Stimulated activated CD4-positive, alpha-beta T cell treated with anti-CD3 and anti-CD28 coated beads, Interleukin-4, amount 100 ng/mL, for 4 hours (primary cell): ENCODE data around the gene KCNN1.
"Not testable (repeated sequence)": the region's sequence is repeated elsewhere in the genome, so short reads cannot be mapped to it uniquely, and the experiment has no call there.

Experiments used
- DNase-seq, 2 experiments: peaks; one replicate each; pipeline ENCODE4 v3.0.0-alpha.2; 2020

Gene KCNN1

DNA sequence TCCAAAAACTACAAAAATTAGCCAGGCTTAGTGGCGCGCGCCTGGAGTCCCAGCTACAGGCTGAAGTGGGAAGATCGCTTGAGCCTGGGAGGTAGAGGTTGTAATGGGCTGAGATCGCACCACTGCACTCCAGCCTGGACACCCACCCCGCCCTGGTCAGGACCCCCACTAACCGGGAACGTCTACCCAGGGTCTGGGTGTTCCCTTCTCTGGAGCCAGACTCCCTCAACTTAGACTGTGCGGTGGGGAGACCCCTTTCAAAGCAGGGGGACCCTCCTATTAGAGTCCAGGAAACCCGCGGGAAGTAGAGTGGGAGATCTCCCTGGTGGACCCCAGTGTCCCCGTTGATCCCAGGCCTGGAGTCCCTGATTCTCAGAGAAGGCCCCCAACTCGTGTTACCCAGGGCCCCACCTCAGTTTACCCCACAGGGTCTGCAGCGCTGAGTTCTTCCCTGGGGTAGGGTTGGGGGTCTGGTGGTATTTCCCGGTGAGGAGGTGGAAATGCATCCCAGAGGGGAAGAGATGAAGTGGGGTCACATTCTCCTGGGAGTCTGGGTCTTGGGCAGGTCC lies 35.0 kb downstream of the KCNN1 start:
- DNase-seq = no peak

DNA sequence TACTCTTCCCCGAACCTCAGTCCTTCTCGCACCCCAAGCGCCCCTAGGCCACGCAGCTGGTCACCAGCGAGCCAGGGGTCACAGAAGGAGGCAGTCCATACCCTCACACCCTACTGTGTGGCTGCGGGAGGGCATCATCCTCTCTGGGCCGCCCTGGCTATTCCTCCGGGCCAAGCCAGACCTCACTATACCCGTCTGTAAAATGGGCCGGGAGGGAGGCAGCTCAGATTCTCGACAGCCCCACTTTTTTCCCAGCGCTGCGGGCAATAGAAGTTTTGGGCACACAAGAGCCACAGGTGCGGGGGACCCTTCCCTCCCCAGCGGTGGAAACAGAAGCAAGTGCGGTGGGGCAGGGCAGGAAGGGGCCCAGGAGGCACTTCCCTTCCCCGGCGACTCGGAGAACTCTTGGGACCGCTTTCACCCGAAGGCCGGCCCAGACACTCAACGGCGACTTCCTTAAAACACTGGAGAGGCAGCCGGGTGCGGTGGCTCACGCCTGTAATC lies 35.5 kb downstream of the KCNN1 start:
- DNase-seq = no peak

- not testable (repeated sequence) for DNase-seq
These were observed 38.8 kb downstream of the KCNN1 start for GRCh38 chr19:18005750-18006149.

DNA sequence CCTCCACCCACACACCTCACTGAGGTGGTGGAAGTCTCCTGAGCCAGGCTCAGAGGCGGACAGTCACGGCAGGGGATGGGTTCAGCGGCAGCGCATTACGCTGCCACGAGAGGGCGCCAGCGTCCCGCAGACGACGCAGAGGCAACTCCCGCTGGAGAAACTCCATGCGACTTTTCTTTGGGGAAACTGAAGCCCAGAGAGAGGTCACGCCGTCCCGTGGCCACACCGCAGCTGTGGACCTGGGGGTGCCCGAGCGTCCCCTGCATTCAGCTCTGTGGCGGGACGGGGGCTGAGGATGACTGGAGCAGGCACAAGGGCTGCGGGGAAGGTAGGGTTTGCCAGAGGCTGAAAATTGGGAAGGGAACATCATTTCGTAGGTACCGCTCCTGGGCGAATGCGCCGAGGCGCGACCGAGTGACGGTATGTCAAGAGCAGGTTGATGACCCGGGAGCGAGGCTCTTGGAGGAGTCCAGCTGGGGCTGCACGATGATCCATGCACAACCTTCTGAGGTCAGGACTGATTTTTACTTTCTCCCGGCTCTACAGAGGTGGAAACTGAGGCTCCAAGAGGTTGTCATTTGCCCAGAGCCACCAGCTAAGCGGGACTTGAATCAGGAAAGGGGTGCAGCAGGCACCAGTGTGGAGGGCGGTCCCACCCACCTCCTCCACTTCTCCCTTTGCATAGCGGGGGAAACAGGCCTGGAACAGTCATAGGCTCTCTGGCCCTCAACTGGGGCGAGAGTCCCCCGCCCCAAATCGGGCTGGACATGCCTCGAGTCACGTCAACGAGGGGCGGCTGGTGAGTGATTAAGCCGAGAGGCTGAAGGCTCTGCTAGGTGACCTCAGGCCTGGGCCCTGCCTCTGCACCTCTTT lies 40.4 kb downstream of the KCNN1 start:
- peak; percentile 75 to 81 for DNase-seq

DNA sequence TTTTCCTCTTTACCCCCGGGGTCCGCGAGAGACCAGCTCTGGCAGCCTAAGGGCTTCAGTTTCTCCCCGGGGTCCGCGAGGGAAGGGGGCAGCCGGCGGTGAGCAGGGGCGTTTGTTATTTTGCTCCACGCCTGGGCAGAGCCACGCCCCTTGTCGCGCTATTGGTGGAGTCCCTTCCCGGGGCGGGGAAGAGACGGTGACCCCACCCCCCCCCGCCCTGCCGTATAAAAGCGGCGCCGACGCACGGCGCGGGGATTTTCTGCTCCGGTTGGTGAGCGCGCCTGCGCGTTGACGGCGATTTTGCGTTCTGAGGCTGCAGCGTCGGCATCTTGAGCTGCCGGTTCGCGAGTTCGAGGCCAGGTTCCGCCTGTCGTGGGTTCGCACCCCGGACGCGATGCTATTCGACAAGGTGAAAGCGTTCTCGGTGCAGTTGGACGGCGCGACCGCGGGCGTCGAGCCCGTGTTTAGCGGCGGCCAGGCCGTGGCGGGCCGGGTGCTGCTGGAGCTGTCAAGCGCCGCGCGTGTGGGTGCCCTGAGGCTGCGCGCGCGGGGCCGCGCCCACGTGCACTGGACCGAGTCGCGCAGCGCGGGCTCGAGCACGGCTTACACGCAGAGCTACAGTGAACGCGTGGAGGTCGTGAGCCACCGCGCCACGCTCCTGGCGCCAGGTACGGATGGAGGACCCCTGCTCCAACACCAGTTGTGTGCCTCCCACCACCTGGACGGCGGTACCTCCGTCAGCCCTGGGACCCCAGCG lies 41.2 kb downstream of the KCNN1 start, which contains the start of gene ARRDC2:
Gene ARRDC2, plus strand, starts transcription at position 254 of the 757 bp plus-strand sequence. Its CDS starts 141 bp downstream, at position 395.
- peak; percentile 84 to 88 for DNase-seq

- DNase-seq = no peak
These were observed 41.9 kb downstream of the KCNN1 start for GRCh38 chr19:18008814-18009213.

DNA sequence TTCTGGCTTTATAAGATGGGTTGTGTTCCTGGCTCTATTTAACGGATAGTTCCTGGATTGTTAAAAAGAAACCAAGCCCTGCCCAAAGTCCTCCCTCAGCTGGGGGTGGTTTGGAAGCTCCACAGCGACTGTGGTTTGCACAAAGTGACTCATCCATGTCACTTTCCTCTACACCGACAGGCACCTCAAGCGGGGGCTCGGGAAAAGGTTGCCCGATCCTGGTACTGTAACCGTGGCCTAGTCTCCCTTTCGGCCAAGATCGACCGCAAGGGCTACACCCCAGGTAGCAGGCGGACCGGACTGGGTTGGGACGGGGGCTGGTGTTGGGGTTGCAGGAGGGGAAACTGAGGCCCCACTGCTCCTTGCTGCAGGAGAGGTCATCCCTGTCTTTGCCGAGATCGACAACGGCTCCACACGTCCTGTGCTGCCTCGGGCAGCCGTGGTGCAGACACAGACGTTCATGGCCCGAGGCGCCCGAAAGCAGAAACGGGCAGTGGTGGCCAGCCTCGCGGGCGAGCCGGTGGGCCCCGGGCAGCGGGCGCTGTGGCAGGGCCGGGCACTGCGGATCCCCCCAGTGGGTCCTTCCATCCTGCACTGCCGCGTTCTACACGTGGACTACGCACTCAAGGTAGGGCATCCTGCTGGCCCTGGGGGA lies 42.6 kb downstream of the KCNN1 start:
- DNase-seq = no peak

GRCh38 chr19:18010149-18010548 lies 43.2 kb downstream of the KCNN1 start:
- DNase-seq = no peak

DNA sequence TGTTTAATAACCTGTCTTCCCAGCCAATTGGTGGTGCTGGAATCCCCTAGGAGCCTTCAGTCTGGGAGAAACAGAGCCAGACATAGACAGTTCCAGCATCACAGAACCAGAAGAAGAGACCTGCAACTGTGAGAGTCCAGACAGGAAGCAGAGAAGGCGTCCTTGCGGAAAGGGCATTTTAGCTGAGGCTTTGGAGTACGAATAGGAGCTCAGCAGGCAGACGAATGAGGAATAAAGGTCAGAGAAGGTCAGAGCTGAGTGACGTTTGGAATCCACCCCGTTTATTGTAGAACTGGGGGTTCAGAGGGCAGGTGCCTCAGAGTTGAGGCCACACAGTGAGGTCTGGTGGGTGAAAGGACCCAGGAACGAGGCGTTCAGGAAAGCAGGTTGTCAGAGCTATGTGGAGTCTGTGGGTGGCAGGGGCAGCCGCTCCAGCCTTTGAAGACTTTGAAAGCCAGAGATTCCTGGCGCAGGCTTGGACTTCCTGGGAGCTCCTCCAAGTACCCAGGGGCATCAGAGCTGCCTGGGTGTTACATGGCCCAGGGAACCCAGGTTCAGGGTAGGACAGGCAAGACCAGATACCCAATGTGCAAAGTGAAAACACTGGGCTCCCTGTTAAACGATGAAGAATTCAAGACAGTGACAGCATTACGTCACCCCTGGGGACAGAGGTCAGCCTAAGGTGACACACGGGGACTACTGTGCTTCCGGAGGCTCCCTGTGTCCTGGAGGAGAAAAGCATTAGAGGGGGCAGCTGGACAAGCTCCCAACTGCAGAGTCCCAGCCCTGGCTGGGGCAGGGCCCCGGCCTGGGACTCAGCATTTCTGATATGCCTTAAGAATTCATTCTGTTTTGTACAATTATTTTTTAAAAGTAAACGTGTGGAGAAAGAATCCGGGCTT lies 46.6 kb downstream of the KCNN1 start:
- no peak for DNase-seq

- DNase-seq = no peak
These were observed 47.3 kb downstream of the KCNN1 start for GRCh38 chr19:18014197-18014596.

DNA sequence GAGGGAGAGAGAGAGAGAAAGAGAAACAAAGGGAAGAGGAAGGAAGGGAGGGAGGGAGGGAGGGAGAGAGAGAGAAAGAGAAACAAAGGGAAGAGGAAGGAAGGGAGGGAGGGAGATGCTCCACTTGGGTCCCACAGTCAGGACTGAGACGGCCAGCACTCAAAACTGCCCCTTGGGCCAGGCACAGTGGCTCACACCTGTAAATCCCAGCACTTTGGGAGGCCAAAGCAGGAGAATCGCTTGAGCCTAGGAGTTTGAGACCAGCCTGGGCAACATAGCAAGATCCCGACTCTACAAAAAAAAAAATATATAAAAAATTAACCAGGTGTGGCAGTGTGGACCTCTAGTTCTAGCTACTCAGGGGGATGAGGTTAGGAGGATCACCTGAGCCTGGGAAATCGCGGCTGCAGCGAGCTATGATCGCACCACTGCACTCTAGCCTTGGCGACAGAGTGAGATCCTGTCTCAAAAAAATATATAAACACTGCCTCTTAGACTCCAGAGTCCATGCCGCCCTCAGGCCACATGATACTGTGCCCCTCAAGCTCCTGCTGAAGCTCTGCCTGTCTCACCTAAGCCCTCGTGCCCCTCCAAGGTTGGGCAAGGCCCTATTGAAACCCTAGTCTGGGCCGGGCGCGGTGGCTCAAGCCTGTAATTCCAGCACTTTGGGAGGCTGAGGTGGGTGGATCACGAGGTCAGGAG lies 49.5 kb downstream of the KCNN1 start:
- DNase-seq = no peak

GRCh38 chr19:18017275-18018083 lies 50.6 kb downstream of the KCNN1 start:
- no peak for DNase-seq

GRCh38 chr19:18020212-18021085 lies 53.5 kb downstream of the KCNN1 start:
- DNase-seq = no peak

DNA sequence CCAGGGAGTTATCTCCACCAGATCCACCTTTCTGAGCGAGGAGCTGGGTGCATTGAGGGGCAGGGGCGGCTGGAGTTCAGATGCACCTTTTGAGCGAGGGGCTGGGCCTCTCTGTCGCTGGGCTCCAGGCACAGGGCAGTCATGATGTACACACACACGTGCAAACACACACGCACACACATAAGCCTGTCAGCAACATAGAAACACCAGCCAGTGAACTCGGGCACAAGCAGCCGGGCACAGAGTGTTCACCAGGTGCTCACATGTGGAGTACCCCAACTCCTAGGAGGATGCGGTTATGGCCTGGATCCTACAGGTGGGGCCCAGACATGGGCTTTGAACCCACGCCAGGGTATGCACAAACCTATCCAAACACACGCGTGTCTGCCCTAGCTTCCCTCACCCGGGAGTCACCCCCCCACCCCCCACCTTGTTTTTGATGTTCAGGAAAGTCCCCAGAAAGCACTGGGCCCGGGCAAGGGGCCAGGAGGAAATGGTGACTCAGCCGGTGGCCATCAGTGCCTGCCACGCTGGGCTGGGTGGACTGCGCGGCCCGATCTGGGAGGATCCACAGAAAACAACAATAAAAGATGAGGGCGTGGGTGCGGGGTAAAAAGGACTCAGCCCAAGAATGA lies 54.3 kb downstream of the KCNN1 start:
- peak; percentile 55 to 64 for DNase-seq

- peak in 1 of 2 experiments; percentile 68 for DNase-seq
These were observed 56.8 kb downstream of the KCNN1 start for GRCh38 chr19:18023622-18024251.

DNA sequence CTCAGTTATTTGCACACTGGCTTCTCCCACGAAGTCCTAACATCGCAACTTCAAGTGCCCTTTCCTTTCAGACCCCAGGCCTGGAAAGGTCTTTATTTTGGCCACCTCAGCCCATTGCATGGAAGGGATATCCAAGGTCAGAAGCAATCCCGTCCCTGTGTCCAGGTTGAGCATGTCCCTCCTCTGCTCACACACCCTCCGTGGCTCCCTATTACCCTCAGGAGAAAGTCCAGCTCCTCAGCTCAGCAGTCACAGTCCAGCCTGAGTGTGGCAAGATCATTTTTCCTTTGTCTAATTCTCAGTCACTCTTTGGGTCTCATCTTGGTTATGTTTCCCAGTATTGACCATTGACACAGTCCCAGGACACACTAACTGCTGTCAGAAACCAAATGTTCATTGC lies 60.2 kb downstream of the KCNN1 start:
- DNase-seq = no peak

- no peak for DNase-seq
These were observed 62.9 kb downstream of the KCNN1 start for GRCh38 chr19:18029617-18030338.
